Fibroblast of lung (primary cell): ENCODE results near the gene ITPKC. TPM values are rescaled to one million over a fixed set of nuclear protein-coding genes. Genes with fewer than 3 reads are reported as not detected.
A peak's percentile ranks its signal among the peaks of the same experiment; 100 is the strongest.

ENCODE experiments used
- DNase-seq, 2 donors: peaks; one replicate each; pipeline versions ENCODE4 v3.0.0 to v3.0.0-alpha.2; 2010; ENCODE audit warnings: low read depth in 2 of 2
- H2AFZ ChIP-seq: 2 replicates; pipeline ENCODE4 v1.5.1; 2012; ENCODE audit warnings: low read length, control low read depth, inconsistent platforms
- H3K27ac ChIP-seq: 2 replicates; pipeline ENCODE4 v1.5.1; 2011; ENCODE audit warnings: low read length, control low read depth; ENCODE audit not compliant: insufficient read depth
- H3K27me3 ChIP-seq: 2 replicates; pipeline ENCODE4 v1.5.1; 2011; ENCODE audit warnings: mild to moderate bottlenecking, low read length; ENCODE audit not compliant: control insufficient read depth, insufficient read depth
- H3K36me3 ChIP-seq: 2 replicates; pipeline ENCODE4 v1.5.1; 2011; ENCODE audit warnings: low read length; ENCODE audit not compliant: control insufficient read depth, insufficient read depth
- H3K4me1 ChIP-seq: 2 replicates; pipeline ENCODE4 v1.5.1; 2011; ENCODE audit warnings: low read length; ENCODE audit not compliant: control insufficient read depth, insufficient read depth; ENCODE audit errors: extremely low read depth
- H3K4me2 ChIP-seq: 2 replicates; pipeline ENCODE4 v1.5.1; 2011; ENCODE audit warnings: low read length, control low read depth; ENCODE audit not compliant: insufficient read depth; ENCODE audit errors: extremely low read depth
- H3K4me3 ChIP-seq, 4 experiments: fragments of 200-600 bp in 1 of 4; sonication (generic) in 1 of 4; replicated peaks in 1 of 4; 2 replicates each; pipeline ENCODE4 v1.5.1; 2011 to 2016; ENCODE audit warnings: low read length in 4 of 4, low read depth in 3 of 4, mild to moderate bottlenecking in 3 of 4, control low read depth in 2 of 4, inconsistent platforms in 1 of 4, mixed read lengths in 1 of 4; ENCODE audit not compliant: insufficient read depth in 1 of 4; ENCODE audit errors: control extremely low read depth in 1 of 4
- H3K79me2 ChIP-seq: 2 replicates; pipeline ENCODE4 v1.5.1; 2012; ENCODE audit warnings: mild to moderate bottlenecking, low read length, inconsistent platforms; ENCODE audit not compliant: control insufficient read depth, insufficient read depth
- H3K9ac ChIP-seq: 2 replicates; pipeline ENCODE4 v1.5.1; 2011; ENCODE audit warnings: mild to moderate bottlenecking, low read length, control low read depth; ENCODE audit not compliant: insufficient read depth
- H3K9me3 ChIP-seq: 2 replicates; pipeline ENCODE4 v1.5.1; 2012; ENCODE audit warnings: low read depth, low read length; ENCODE audit not compliant: control insufficient read depth, insufficient read depth
- H4K20me1 ChIP-seq: 2 replicates; pipeline ENCODE4 v1.5.1; 2011; ENCODE audit warnings: low read length; ENCODE audit not compliant: control insufficient read depth, insufficient read depth; ENCODE audit errors: extremely low read depth
- CTCF ChIP-seq, 2 donors: IDR thresholded peaks in 1 of 2; conservative IDR thresholded peaks in 1 of 2; 1 replicate in 1 of 2; 2 replicates in 1 of 2; pipeline ENCODE4 v1.5.1; 2011 to 2012; ENCODE audit warnings: low read length in 2 of 2, control low read depth in 1 of 2, inconsistent platforms in 1 of 2, low read depth in 1 of 2, mild to moderate bottlenecking in 1 of 2
- EZH2 ChIP-seq: IDR thresholded peaks from 2 replicates; pipeline ENCODE4 v1.5.1; 2012; ENCODE audit warnings: low read length, control low read depth, mild to moderate bottlenecking; ENCODE audit errors: missing control alignments
- polyA plus RNA-seq, 2 donors: library from polyadenylated mRNA; depleted of rRNA in 1 of 2; stranded (reverse) in 1 of 2; unstranded in 1 of 2; fragments of >200 nt; gene quantifications; 2 replicates each; pipeline ENCODE4 v1.2.1, GENCODE V29; 2011 to 2012; ENCODE audit warnings: missing spikeins in 1 of 2
- total RNA-seq: library from RNA; depleted of rRNA; stranded (reverse); fragments of >200 nt; gene quantifications from 2 replicates; pipeline ENCODE4 v1.2.1, GENCODE V29; 2014

Gene ITPKC
- total and polyA plus RNA-seq, 2 donors (not counting 1 experiment from before 2014, with no cell fraction given) = 6.5 to 23.1 TPM

GRCh38 chr19:40714441-40715299 lies 2.2 kb upstream of the ITPKC start:
- Histone ChIP-seq H3K9ac (peak overlapping the region; percentile 67), H3K9me3 (no peaks in the 10 kb centered on the region), H3K4me2 (peak overlapping the region; percentile 85), H3K27me3 (no peaks in the 10 kb centered on the region), H2AFZ (no peak overlapping the region), H3K27ac (peak overlapping the region; percentile 98), H3K4me3 (peak overlapping the region; percentile 31 to 70 (median 57)), H3K4me1 (peaks cover under 1% of the 10 kb centered on the region), H4K20me1 (no peaks in the 10 kb centered on the region), H3K79me2 (peaks cover 24% of the 10 kb centered on the region), H3K36me3 (peaks cover 5% of the 10 kb centered on the region)
- TF ChIP-seq CTCF (conservative IDR thresholded peaks at IDR 0.05 in 1 of 2, IDR thresholded peaks at IDR 0.05 in 1 of 2; ENCODE audit: low read depth in 1 of 2, low read length in 2 of 2) (no peak), EZH2 (no peak)
- DNase-seq = peak; percentile 90 to 91

- TF ChIP-seq EZH2 (no peak), CTCF (conservative IDR thresholded peaks at IDR 0.05 in 1 of 2, IDR thresholded peaks at IDR 0.05 in 1 of 2; ENCODE audit: low read depth in 1 of 2, low read length in 2 of 2) (no peak)
- peaks cover 37% of the 10 kb centered on the region for H3K79me2 ChIP-seq
- H2AFZ ChIP-seq = no peak overlapping the region
- no peak for DNase-seq
- peak overlapping the region; percentile 86 for H3K9ac ChIP-seq
- no peaks in the 10 kb centered on the region for H3K9me3 ChIP-seq
- no peaks in the 10 kb centered on the region for H4K20me1 ChIP-seq
- H3K27me3 ChIP-seq = no peaks in the 10 kb centered on the region
- peak overlapping the region; percentile 85 for H3K4me2 ChIP-seq
- H3K4me1 ChIP-seq = peaks cover 8% of the 10 kb centered on the region
- peak overlapping the region; percentile 63 to 95 (median 78) for H3K4me3 ChIP-seq
- peaks cover 1% of the 10 kb centered on the region for H3K36me3 ChIP-seq
- peak overlapping the region; percentile 98 for H3K27ac ChIP-seq
Observed at GRCh38 chr19:40716031-40716481, 856 bp upstream of the ITPKC start.

GRCh38 chr19:40717325-40717879 lies 490 bp downstream of the ITPKC start:
- TF ChIP-seq CTCF (conservative IDR thresholded peaks at IDR 0.05 in 1 of 2, IDR thresholded peaks at IDR 0.05 in 1 of 2; ENCODE audit: low read depth in 1 of 2, low read length in 2 of 2) (no peak), EZH2 (no peak)
- peak overlapping the region; percentile 86 for H3K9ac ChIP-seq
- no peaks in the 10 kb centered on the region for H4K20me1 ChIP-seq
- peak overlapping the region; percentile 98 for H3K27ac ChIP-seq
- H2AFZ ChIP-seq = peak overlapping the region; percentile 29
- DNase-seq = peak; percentile 12 to 21
- H3K27me3 ChIP-seq = no peaks in the 10 kb centered on the region
- H3K79me2 ChIP-seq = peaks cover 44% of the 10 kb centered on the region
- H3K4me1 ChIP-seq = peaks cover 8% of the 10 kb centered on the region
- H3K9me3 ChIP-seq = no peaks in the 10 kb centered on the region
- peak overlapping the region; percentile 70 to 94 (median 78) for H3K4me3 ChIP-seq
- peak overlapping the region; percentile 92 for H3K4me2 ChIP-seq
- H3K36me3 ChIP-seq = no peaks in the 10 kb centered on the region
